Measurements from ENCODE around the gene C1orf116. TPM values are rescaled to one million over a fixed set of nuclear protein-coding genes. Genes with fewer than 3 reads are reported as not detected.

C1orf116 gene
- total and polyA plus RNA-seq, 10 of the 15 experiments (the other 5 are each of a cell fraction or from before 2014, with no cell fraction given), result 0.01 to 0.08 TPM; not detected in 8

- no peak for TF ChIP-seq CREB1 (IDR thresholded peaks at IDR 0.05; ENCODE audit: low read depth)
- no peak for TF ChIP-seq MAX (IDR thresholded peaks at IDR 0.05; ENCODE audit: low read depth, low read length)
- no peak for TF ChIP-seq ZBTB33 (IDR thresholded peaks at IDR 0.05)
- TF ChIP-seq ZNF687 (IDR thresholded peaks at IDR 0.05), result no peak
- TF ChIP-seq CTCF (IDR thresholded peaks at IDR 0.05 in 2 of 3, conservative IDR thresholded peaks at IDR 0.05 in 1 of 3; ENCODE audit: control insufficient read depth in 2 of 3, extremely low read depth in 1 of 3, insufficient read depth in 1 of 3, low read depth in 3 of 3, low read length in 3 of 3), result no peak
- TF ChIP-seq HCFC1 (IDR thresholded peaks at IDR 0.05; ENCODE audit: low read length), result no peak
- TF ChIP-seq RELA (IDR thresholded peaks at IDR 0.05; ENCODE audit: borderline replicate concordance, partially characterized antibody), result no peak
- TF ChIP-seq TAF1 (IDR thresholded peaks at IDR 0.05; ENCODE audit: borderline replicate concordance, low read depth, low read length), result no peak
- TF ChIP-seq NBN (IDR thresholded peaks at IDR 0.05), result no peak
- TF ChIP-seq SMARCA5 (IDR thresholded peaks at IDR 0.05), result no peak
- no peak for TF ChIP-seq SUPT20H (IDR thresholded peaks at IDR 0.05; ENCODE audit: borderline replicate concordance, control insufficient read depth, low read depth, low read length)
- 29% methylated on average over 4 of the region's 4 CpGs for WGBS (ENCODE audit: insufficient coverage, insufficient replicate concordance, low lambda C conversion rate, missing lambda C conversion rate)
- no peak for FAIRE-seq
- Histone ChIP-seq H3K4me3 (no peak overlapping the region), H3K4me1 (ENCODE audit: control insufficient read depth, insufficient read depth, low read length) (no peaks in the 10 kb centered on the region), H4K20me1 (ENCODE audit: control insufficient read depth, insufficient read depth) (no peaks in the 10 kb centered on the region), H3K9ac (ENCODE audit: control insufficient read depth, insufficient read depth, low read length) (no peak overlapping the region), H3K27me3 (replicated peaks in 1 of 2; ENCODE audit: control insufficient read depth in 2 of 2, insufficient read depth in 2 of 2, low read length in 1 of 2) (peaks cover 0 to 4% of the 10 kb centered on the region in 2 experiments; a peak in 3 of 4 replicates), H3K79me2 (ENCODE audit: control insufficient read depth, insufficient read depth, low read length) (no peaks in the 10 kb centered on the region), H3K4me2 (ENCODE audit: control insufficient read depth, insufficient read depth) (no peak overlapping the region), H3K36me3 (ENCODE audit: control insufficient read depth in 2 of 2, insufficient read depth in 2 of 2, low read length in 1 of 2) (no peaks in the 10 kb centered on the region), H3K27ac (ENCODE audit: control insufficient read depth, insufficient read depth) (no peak overlapping the region), H2AFZ (ENCODE audit: control insufficient read depth, low read depth, low read length) (no peak overlapping the region), H3K9me3 (replicated peaks; ENCODE audit: control insufficient read depth, insufficient read depth, low read length) (no peaks in the 10 kb centered on the region)
- DNase-seq (ENCODE audit: low read depth, low spot score), result no peak
- CTCF ChIA-PET, result interaction anchor here (1.1 to 2.0 kb wide), 2 partner anchors 14 to 27 kb away, joined by 4 to 5 read pairs; no protein-coding TSS in a partner anchor
- RAD21 ChIA-PET (ENCODE audit: unreplicated experiment), result no interaction called here
- ATAC-seq, result no peak
- intact Hi-C loops (cut with micrococcal nuclease; ENCODE audit: unreplicated experiment), result no loop called here
- no TSS peak for BruUV-seq (replicated peaks)
- POLR2A ChIA-PET, result no interaction called here
- SMC1A ChIA-PET (ENCODE audit: uncharacterized antibody, unreplicated experiment), result interaction anchor here (0.6 kb wide), 1 partner anchor 24 kb away, joined by 3 read pairs; no protein-coding TSS in a partner anchor
- in situ Hi-C loops (cut with MboI), result no loop called here
These were observed 13.8 kb downstream of the C1orf116 start for GRCh38 chr1:207018707-207019106.
